Right renal cortex interstitium (tissue), 3 donors: Measurements from ENCODE around the gene CD36. TPM values are rescaled to one million over a fixed set of nuclear protein-coding genes. Genes with fewer than 3 reads are reported as not detected.
"Not testable (repeated sequence)": the region's sequence is repeated elsewhere in the genome, so short reads cannot be mapped to it uniquely, and the experiment has no call there.

Source experiments
- DNase-seq, 3 donors: peaks; one replicate each; pipeline ENCODE4 v3.0.0-alpha.2; 2013; ENCODE audit warnings: low read depth in 3 of 3, low spot score in 2 of 3
- polyA plus RNA-seq, 3 donors: library from polyadenylated mRNA; unstranded; fragments of 120-200 nt; gene quantifications; one replicate each; pipeline ENCODE4 v1.2.1, GENCODE V29; 2013; ENCODE audit not compliant: insufficient read length in 3 of 3

The CD36 gene
- polyA plus RNA-seq, 3 donors: 32.0 to 35.3 (median 34.3) TPM

DNA sequence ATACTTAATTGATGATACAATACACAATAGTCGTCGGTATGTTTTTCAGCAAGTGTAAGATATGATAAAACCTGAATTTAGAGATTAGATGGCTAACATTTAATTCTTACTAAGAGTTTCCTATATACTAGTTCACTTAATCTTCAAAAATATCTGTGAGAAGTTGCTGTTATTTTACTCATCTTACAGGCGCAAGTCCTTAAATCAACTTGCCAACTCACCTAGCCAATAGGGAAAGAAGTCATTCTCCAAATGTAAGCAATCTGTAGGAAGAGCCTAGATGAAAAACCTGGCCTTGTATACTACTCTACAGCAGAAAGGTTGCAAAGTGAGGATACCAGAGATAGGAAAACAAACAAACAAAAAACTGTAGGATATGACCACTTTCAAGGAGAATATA, 10.6 kb downstream of the CD36 start:
- no peak for DNase-seq

DNA sequence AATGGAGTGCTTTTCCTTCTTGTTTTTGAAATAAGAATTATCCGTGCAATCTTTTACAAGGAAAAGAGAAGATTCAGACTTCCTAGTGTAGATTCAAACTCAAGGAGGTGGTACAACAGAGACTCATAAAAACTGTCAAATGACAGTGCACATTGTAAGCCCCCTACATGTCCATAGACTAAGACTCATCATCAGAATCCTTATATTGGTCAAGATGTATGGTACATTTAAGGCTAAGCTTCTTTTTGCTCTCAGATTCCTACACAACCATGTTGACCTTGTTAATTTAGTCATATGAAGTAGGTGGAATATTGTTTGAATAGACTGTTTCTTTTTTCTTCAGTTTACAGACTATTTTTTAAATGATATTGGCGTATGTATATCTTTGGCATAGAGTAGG, 11.6 kb downstream of the CD36 start:
- DNase-seq: no peak

DNA sequence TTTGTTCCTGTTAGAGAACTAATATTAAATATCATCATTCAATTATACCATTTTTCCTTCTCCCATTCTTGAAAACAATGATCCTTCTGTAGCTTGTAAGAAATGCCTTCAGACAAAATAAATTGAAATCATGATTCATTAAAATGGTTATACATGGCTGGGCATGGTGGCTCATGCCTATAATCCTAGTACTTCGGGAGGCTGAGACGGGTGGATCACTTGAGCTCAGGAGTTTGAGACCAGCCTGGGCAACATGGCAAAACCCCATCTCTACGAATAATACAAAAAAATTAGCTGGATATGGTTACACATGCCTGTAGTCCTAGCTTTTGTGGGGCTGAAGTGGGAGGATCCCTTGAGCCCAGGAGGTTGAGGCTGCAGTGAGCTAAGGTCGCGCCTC, 13.0 kb downstream of the CD36 start:
- no peak for DNase-seq

DNA sequence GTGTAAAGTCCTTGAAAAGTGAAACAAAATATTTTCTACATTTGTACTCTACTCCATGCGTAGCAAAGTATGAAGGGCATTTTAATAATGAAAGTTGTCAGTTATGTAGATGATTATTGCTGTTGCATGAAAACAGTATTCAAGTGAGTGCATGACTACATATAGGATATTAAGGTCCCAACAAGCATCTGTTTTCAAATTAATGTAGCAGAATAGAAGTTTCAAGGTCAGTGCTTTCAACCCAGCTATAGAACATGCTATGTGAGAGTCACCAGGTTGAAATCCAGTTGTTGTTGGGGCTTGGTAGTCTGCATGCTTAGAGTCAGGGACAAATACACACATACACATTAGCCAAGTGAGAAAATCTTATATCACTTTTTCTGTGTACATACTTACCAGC, 14.8 kb downstream of the CD36 start:
- DNase-seq: no peak

DNA sequence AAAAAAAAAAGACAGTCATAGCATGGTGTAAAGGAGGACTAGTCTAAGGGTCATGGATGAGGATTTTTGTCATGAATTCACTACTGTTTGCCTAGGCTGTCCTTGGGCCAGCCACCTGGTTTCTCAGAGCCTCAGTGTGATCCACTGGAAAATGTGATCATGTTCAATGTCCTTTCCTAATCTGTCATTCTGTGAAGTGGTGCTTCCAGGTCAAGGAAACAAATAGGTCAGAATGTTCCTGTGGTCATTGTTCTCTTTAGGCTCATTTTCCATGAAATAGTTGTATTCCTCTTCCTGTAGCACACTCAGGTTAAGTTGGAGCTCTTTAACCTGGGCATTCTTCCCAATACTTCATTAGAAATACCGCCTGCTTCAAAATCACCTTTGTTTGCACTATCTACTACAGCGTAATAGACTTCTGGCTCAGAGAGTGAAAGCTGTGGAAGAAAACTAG, 16.5 kb downstream of the CD36 start:
- DNase-seq: no peak

DNA sequence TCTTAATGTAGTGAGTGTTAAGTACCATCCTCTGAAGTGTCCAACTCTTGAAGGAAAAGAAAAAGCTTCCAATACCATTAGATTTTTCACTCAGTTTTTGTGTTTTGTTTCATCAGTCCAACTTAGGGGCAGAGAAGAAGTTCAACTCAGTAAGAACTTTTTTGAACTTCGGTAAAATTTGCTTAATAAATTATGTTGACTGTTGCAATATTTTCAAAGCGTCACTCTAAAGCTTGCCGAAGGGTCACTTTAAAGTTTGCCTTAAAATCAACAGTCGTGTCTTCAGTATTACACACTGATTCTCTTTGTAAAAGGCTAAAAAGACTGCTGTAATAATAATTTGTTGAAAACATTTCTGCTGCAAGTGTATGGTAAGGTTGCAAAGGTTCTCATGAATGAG, 17.6 kb downstream of the CD36 start:
- DNase-seq: no peak

DNA sequence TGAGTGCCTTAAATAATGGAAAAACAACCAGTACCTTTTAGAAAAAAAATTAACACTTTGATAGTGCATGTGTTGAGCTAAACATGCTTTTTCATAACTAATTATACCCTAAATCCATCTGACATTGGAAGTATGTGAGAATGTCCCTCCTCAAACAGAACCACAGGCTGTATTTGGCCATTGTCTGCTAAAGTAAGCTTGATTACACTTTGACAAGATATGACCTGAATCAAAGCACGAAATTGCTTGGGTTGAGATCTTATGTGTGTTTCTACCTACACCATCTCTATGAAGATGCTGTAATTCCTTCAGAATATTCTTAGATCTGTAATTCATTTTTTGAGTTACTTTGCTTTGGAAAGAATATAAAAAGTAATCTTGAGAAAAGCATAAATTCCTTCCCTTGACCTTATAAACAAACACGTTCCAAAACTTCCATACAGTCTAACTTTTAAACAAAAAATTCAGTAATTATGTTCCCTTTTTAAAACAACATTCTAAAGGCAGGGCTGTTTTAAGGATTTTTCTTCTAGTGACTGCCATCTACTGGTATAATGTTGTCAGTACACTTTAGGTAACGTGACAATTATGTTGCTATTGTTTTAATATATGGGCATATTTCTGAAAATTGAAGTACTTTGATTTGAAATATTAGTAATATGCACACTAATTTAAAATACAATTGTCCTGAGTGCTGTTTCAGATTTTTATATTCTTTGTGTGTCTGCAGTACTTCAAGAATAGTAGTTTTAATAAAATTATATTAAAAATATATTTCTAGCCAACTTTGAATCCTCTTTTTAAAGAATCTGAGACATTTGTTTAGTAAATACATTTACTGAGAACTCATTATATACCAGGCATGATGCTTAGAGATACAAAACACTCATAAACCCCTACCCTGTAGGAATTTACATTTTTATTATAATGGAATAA, 20.9 kb downstream of the CD36 start:
- DNase-seq: no peak

DNA sequence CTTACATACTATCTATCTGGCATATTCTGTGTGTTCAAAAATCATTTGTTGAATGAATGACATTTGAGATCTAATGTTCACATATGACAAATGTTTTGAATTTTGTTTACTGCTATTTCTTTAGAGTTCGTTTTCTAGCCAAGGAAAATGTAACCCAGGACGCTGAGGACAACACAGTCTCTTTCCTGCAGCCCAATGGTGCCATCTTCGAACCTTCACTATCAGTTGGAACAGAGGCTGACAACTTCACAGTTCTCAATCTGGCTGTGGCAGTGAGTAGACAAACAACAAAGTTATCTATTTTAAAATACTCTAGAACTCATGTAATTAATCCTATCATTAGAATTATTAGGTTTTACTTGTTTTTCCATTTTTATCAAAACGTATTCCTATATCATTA, 22.5 kb downstream of the CD36 start:
- DNase-seq: no peak

DNA sequence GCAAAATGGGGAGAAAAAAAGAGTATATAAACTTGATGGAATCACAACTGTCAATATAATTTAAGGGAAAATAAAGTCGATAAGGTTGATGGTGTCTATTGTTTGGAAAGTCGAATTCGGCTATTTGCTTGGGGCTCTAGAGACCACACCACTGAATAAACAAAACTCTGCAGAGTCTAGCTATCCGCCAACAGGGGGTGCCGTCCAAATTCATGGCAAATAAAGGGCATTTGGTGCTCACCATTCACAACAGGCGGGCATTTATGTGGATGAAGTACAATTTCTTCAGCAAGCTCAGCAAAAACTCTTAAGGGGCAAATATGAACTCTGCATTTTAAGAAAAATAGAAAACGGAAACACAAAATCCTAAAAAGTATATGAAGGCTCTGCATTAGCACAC, 23.3 kb downstream of the CD36 start:
- DNase-seq: no peak

DNA sequence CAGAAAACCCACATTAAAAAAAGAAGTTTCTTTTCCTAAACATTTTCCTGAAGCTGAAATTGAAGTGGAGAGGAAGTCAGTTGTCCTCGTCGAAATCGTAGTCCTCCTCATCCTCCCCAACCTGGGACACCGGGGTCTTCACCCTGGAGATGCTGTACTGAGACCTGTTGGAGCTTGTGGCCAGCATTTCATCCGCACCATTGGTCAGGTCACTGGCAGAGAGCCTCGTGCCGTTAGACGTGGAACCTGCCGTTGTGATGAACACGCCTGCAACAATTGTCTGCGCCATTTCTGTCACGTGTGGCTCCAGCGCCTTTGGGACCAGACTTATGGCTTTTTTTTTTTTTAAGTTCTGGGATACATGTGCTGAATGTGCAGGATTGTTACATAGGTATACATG, 23.8 kb downstream of the CD36 start:
- DNase-seq: no peak

DNA sequence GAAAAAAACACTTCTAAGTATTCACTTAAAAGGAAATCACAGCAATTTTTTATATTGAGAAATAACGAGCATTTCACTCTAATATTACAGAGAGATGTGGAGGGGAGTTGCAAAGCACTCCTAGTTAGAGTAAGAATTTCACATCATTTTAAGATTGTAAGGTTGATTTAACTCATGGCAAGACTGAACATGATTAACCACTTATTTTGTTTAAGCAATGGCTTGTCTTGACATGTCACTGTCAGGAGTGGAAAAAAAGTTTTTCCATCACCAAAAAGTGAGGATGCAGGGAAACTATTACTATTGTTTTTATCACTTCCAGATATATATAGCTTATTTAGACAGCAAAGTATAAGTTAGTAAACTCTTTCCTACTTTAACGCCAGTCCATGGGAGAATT, 27.1 kb downstream of the CD36 start:
- no peak for DNase-seq

DNA sequence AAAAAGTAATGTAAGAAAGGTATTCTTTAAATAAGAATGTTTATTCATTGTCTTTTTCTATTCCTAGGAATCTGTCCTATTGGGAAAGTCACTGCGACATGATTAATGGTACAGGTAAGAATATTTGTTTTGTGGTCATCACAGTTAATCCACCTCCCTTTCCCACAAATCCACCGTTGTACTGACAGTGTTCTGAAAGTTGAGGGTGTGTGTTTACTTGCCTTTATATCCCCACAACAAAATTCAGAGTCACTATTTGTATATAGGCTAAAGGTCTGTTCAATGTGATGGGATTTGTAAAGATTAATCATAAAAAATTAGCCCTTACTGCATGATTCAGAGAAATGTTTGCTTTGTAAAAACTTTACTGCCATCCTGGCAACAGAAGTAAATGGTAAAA, 27.9 kb downstream of the CD36 start:
- no peak for DNase-seq

DNA sequence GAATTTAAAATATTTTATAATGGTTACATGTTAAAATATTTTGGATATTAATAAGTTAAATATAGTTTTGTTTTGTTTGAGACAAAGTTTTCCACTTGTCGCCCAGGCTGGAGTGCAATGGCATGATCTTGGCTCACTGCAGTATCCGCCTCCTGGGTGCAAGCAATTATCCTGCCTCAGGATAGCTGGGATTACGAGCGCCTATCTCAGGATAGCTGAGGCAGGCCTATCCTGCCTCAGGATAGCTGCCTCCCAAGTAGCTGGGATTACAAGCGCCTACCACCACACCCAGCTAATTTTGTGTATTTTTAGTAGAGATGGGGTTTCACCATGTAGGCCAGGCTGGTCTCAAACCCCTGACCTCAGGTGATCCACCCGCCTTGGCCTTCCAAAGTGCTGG, 30.9 kb downstream of the CD36 start:
- not testable (repeated sequence) for DNase-seq

DNA sequence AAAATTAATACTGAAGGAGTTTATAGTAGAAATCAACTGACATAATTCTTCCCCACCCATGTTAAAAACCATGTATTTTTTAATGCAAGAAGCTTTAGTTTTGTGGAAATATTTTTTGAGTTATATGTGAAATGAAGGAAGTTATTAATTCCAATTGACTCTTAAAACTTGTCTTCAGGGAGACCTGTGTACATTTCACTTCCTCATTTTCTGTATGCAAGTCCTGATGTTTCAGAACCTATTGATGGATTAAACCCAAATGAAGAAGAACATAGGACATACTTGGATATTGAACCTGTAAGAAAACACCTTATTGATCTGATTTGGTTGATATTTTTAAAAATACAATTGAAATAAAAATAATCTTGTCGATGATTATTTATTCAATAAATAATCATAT, 33.3 kb downstream of the CD36 start:
- DNase-seq: no peak

DNA sequence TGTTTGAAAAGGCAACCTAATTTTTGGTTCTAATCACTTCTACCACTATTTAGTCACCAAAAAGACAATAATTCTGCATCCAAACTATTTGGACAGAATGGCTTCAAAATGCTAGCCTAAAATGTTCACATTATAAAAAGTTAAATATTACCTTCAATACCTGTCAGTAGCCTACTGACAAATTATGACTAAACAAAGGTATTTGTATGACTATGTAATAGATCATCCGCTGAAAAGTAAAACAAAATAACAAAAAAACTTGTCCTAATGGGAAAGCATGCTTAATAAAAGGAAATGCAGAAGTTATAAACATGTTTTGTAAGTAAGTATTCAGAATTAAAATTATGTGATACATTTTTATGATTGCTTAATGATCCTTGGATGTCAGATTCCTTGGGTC, 36.6 kb downstream of the CD36 start:
- DNase-seq: no peak

DNA sequence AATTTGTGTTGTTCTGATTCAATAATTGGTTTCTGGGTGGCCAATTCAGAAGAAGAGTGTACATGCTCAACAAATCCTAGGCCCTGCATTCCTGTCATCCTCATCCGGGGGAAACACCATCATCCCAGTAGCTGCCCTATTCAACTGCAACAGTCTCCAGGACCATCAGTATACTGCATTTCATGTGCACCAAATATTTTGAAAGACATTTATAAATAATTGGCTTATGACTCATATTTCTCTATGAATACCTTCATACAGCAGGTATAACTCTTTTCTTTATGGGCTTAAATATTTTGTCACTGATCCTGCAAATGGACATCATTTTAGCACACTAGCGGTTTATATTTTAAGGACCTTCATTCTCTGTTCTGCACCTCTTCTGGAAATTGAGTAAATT, 38.0 kb downstream of the CD36 start:
- DNase-seq: no peak

DNA sequence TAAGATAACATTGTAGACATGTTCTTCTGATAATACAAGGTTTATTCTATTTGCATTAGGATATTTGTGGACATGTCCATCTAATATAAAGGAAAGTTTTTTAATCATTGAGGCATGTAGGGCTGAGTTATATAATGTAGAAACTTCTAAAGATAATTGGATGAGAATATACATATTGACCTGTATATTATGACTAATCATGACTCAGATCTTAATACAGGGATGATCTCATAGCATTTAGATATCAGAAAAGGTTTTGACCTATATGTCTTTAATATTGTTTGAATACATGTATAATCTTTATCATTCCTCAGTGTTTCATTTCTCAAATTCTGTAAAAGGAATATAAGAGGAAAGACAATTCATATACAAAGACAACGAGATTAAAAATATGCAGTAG, 39.2 kb downstream of the CD36 start:
- no peak for DNase-seq

DNA sequence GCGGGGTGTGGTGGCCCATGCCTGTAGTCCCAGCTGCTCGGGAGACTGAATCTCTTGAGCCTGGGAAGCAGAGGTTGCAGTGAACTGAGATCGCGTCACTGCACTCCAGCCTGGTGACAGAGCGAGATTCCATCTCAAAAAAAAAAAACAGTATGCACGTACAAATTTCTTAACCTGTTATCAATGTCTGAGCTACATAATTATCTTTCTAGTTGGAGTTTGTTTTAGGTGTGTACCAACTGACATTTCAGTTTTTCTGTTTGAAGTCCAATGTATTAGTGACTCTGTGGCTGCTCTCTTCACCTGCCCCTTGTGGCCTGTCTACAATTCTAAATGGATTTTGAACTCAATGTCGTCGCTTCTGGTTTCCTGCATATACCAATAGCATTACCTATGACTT, 40.3 kb downstream of the CD36 start:
- no peak for DNase-seq

DNA sequence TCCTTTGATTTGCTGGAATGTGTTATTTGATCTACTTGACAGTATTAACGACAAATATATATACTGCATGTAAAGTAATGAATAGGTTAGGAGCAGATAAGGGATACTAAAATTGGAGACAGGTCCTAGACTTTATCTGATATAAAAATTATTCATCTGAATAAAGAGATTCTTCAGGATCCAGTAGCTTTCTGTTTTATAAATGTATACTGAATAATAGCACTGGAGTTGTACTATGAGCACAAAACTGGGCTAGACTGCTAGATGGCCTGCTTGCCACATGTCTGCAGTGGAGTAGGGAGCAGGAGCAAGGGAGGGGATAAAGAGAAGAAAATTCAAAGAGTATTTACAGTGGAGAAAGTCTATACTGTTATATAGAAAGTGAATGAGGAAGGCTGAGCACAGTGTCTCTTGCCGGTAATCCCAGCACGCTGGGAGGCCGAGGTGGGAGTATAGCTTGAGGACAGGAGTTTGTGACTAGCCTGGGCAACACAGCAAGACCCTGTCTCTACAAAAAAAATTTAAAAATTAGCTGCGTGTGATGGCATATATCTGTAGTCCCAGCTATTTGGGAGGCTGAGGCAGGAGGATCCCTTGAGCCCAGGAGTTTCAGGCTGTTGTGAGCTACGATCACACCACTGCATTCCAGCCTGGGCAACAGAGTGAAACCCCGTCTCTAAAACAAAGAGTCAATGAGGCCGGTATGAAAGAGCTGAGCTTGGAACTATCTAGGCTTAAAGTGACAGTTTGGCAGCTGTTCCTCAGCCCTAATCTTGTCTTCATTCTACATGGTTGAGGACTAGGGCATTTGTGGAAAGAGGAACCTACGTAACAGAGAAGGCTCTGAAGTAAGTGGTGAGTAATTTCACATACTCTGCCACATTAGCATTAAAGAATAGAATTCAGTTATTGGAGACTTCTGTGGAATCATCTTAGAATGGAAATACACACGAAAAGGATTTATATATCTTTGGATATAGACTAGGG, 41.8 kb downstream of the CD36 start:
- no peak for DNase-seq

DNA sequence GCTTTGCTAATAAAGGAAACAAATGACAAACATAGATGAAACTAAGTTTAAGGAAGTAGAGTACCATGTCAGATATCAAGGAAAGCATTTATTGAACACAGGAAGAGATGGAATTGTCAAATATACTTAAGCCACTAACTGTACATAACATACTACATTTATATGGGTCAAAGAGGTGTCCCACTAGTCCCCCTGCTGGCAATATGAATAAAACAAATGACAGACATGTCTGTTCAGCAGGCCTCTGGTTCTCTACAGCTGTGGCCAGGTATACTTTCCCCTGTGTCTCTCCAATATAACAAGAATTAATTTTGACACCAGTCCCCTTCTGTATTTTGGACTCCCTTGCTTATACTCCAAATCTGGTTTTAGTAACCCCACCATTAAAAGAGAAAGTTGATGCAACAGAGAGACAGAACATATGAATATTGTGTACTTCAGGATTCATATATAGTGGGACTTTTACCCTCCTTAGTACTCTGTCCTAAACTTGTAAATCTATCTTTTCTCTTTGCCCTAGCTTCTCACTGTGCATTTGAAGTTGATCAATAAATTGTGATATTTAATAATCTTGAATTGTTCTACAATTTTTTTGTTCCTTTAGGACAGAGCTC, 42.9 kb downstream of the CD36 start:
- DNase-seq: no peak

DNA sequence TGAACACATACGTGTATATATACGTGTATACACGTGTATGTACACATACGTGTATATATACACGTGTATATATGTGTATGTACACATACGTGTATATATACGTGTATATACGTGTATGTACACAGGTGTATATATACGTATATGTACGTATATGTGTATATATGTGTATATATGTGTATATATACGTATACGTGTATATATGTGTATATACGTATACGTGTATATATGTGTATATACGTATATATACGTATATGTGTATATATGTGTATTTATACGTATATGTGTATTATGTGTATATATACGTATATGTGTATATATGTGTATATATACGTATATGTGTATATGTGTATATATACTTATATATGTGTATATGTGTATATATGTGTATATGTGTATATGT, 44.3 kb downstream of the CD36 start:
- no peak for DNase-seq
